Mucosa of stomach (tissue), 1 donor: Measurements from ENCODE around the gene GPR15.

Experiments
- H3K27me3 ChIP-seq: one replicate; pipeline ENCODE4 v1.7.0; 2013; ENCODE audit warnings: mild to moderate bottlenecking, low read length; ENCODE audit not compliant: control insufficient read depth, insufficient read depth
- H3K36me3 ChIP-seq: one replicate; pipeline ENCODE4 v1.7.0; 2013; ENCODE audit warnings: low read length; ENCODE audit not compliant: control insufficient read depth, insufficient read depth
- H3K4me1 ChIP-seq: one replicate; pipeline ENCODE4 v1.7.0; 2013; ENCODE audit warnings: mild to moderate bottlenecking, low read length; ENCODE audit not compliant: control insufficient read depth, insufficient read depth
- H3K4me3 ChIP-seq: one replicate; pipeline ENCODE4 v1.7.0; 2013; ENCODE audit warnings: low read length
- H3K9ac ChIP-seq: one replicate; pipeline ENCODE4 v1.7.0; 2013; ENCODE audit warnings: mild to moderate bottlenecking, low read length, moderate library complexity
- H3K9me3 ChIP-seq: one replicate; pipeline ENCODE4 v1.7.0; 2013; ENCODE audit warnings: mild to moderate bottlenecking, low read length, moderate library complexity; ENCODE audit not compliant: control insufficient read depth
- donor health status: Pancreatic carcinoma.

The GPR15 gene

GRCh38 chr3:98534168-98534567 is 2.4 kb downstream of the GPR15 start:
- Histone ChIP-seq H3K4me3 (no peak overlapping the region), H3K27me3 (no peaks in the 10 kb centered on the region), H3K4me1 (no peaks in the 10 kb centered on the region), H3K9me3 (no peaks in the 10 kb centered on the region), H3K9ac (no peak overlapping the region), H3K36me3 (no peaks in the 10 kb centered on the region)

GRCh38 chr3:98534734-98535133 is 3.0 kb downstream of the GPR15 start:
- no peaks in the 10 kb centered on the region for H3K27me3 ChIP-seq
- H3K4me3 ChIP-seq = no peak overlapping the region
- H3K36me3 ChIP-seq = no peaks in the 10 kb centered on the region
- no peak overlapping the region for H3K9ac ChIP-seq
- H3K9me3 ChIP-seq = no peaks in the 10 kb centered on the region
- H3K4me1 ChIP-seq = no peaks in the 10 kb centered on the region

- Histone ChIP-seq H3K9ac (no peak overlapping the region), H3K36me3 (no peaks in the 10 kb centered on the region), H3K27me3 (no peaks in the 10 kb centered on the region), H3K4me3 (no peak overlapping the region), H3K9me3 (no peaks in the 10 kb centered on the region), H3K4me1 (no peaks in the 10 kb centered on the region)
Observed at GRCh38 chr3:98536456-98537017, 4.8 kb downstream of the GPR15 start.

- no peak overlapping the region for H3K9ac ChIP-seq
- H3K4me3 ChIP-seq = no peak overlapping the region
- H3K27me3 ChIP-seq = no peaks in the 10 kb centered on the region
- no peaks in the 10 kb centered on the region for H3K4me1 ChIP-seq
- H3K36me3 ChIP-seq = no peaks in the 10 kb centered on the region
- no peaks in the 10 kb centered on the region for H3K9me3 ChIP-seq
Observed at GRCh38 chr3:98540346-98540745, 8.6 kb downstream of the GPR15 start.

GRCh38 chr3:98541695-98542094 is 9.9 kb downstream of the GPR15 start:
- no peak overlapping the region for H3K9ac ChIP-seq
- no peaks in the 10 kb centered on the region for H3K36me3 ChIP-seq
- no peaks in the 10 kb centered on the region for H3K4me1 ChIP-seq
- H3K9me3 ChIP-seq = no peaks in the 10 kb centered on the region
- H3K27me3 ChIP-seq = no peaks in the 10 kb centered on the region
- no peak overlapping the region for H3K4me3 ChIP-seq

- no peaks in the 10 kb centered on the region for H3K9me3 ChIP-seq
- H3K9ac ChIP-seq = no peak overlapping the region
- no peaks in the 10 kb centered on the region for H3K27me3 ChIP-seq
- H3K4me3 ChIP-seq = no peak overlapping the region
- H3K4me1 ChIP-seq = no peaks in the 10 kb centered on the region
- H3K36me3 ChIP-seq = no peaks in the 10 kb centered on the region
Observed at GRCh38 chr3:98542623-98543022, 10.8 kb downstream of the GPR15 start.

- Histone ChIP-seq H3K9me3 (no peaks in the 10 kb centered on the region), H3K9ac (no peak overlapping the region), H3K4me3 (no peak overlapping the region), H3K27me3 (peaks cover 3% of the 10 kb centered on the region), H3K4me1 (no peaks in the 10 kb centered on the region), H3K36me3 (no peaks in the 10 kb centered on the region)
Observed at GRCh38 chr3:98545940-98546339, 14.2 kb downstream of the GPR15 start.

- Histone ChIP-seq H3K27me3 (peaks cover 3% of the 10 kb centered on the region), H3K4me1 (peaks cover 13% of the 10 kb centered on the region), H3K4me3 (no peak overlapping the region), H3K36me3 (no peaks in the 10 kb centered on the region), H3K9me3 (no peaks in the 10 kb centered on the region), H3K9ac (no peak overlapping the region)
Observed at GRCh38 chr3:98548544-98548943, 16.8 kb downstream of the GPR15 start.

GRCh38 chr3:98550833-98551232 is 19.1 kb downstream of the GPR15 start:
- no peak overlapping the region for H3K9ac ChIP-seq
- H3K27me3 ChIP-seq = peaks cover 3% of the 10 kb centered on the region
- H3K9me3 ChIP-seq = no peaks in the 10 kb centered on the region
- peaks cover 13% of the 10 kb centered on the region for H3K4me1 ChIP-seq
- H3K4me3 ChIP-seq = no peak overlapping the region
- no peaks in the 10 kb centered on the region for H3K36me3 ChIP-seq

- no peak overlapping the region for H3K9ac ChIP-seq
- H3K27me3 ChIP-seq = peaks cover 3% of the 10 kb centered on the region
- H3K9me3 ChIP-seq = no peaks in the 10 kb centered on the region
- H3K36me3 ChIP-seq = no peaks in the 10 kb centered on the region
- H3K4me3 ChIP-seq = no peak overlapping the region
- peaks cover 13% of the 10 kb centered on the region for H3K4me1 ChIP-seq
Observed at GRCh38 chr3:98551236-98551635, 19.5 kb downstream of the GPR15 start.

- Histone ChIP-seq H3K9me3 (no peaks in the 10 kb centered on the region), H3K36me3 (no peaks in the 10 kb centered on the region), H3K9ac (no peak overlapping the region), H3K4me3 (no peak overlapping the region), H3K4me1 (peaks cover 13% of the 10 kb centered on the region), H3K27me3 (peaks cover 3% of the 10 kb centered on the region)
Observed at GRCh38 chr3:98551754-98552153, 20.0 kb downstream of the GPR15 start.

- no peaks in the 10 kb centered on the region for H3K9me3 ChIP-seq
- no peaks in the 10 kb centered on the region for H3K36me3 ChIP-seq
- peaks cover 3% of the 10 kb centered on the region for H3K27me3 ChIP-seq
- H3K4me3 ChIP-seq = no peak overlapping the region
- H3K9ac ChIP-seq = no peak overlapping the region
- H3K4me1 ChIP-seq = peaks cover 13% of the 10 kb centered on the region
Observed at GRCh38 chr3:98552232-98553020, 20.6 kb downstream of the GPR15 start.
